T47D (cell line): ENCODE data around the gene SRGAP3.

ENCODE experiments used
- DNase-seq, 2 experiments: peaks; one replicate each; pipeline versions ENCODE4 v3.0.0 to v3.0.0-alpha.2; 2011 to 2012; ENCODE audit warnings: low read depth in 1 of 2, low spot score in 1 of 2
- JUND ChIP-seq: IDR thresholded peaks from 2 replicates; pipeline ENCODE4 v1.6.1; 2012; ENCODE audit warnings: low read depth
- in situ Hi-C: cut with HindIII; loops from 2 replicates; pipeline ENCODE4 v1.10.0; 2016; ENCODE audit warnings: low sequenced_read_pairs, low pct_unique_long_range_greater_than_20kb

SRGAP3 gene

GRCh38 chr3:8966820-8967348, 282.6 kb downstream of the SRGAP3 start:
- no peak for TF ChIP-seq JUND
- in situ Hi-C loops = no loop called here
- DNase-seq = no peak

- DNase-seq = no peak
- TF ChIP-seq JUND = no peak
- in situ Hi-C loops = no loop called here
These were observed 283.2 kb downstream of the SRGAP3 start for GRCh38 chr3:8966150-8966819.

- TF ChIP-seq JUND = no peak
- in situ Hi-C loops = no loop called here
- no peak for DNase-seq
These were observed 284.7 kb downstream of the SRGAP3 start for GRCh38 chr3:8964436-8965370.

GRCh38 chr3:8963137-8963853, 286.2 kb downstream of the SRGAP3 start, which contains the start of gene RAD18:
TSS of gene RAD18 (minus strand) at chr3:8963472. CDS start at chr3:8963385, 87 bp downstream.
- TF ChIP-seq JUND = no peak
- in situ Hi-C loops = no loop called here
- peak; percentile 59 to 93 for DNase-seq

GRCh38 chr3:8962226-8962861, 287.1 kb downstream of the SRGAP3 start:
- TF ChIP-seq JUND = no peak
- no peak for DNase-seq
- in situ Hi-C loops = no loop called here

GRCh38 chr3:8959668-8960067, 289.8 kb downstream of the SRGAP3 start:
- no peak for DNase-seq
- TF ChIP-seq JUND = no peak
- in situ Hi-C loops = no loop called here

GRCh38 chr3:8954938-8955763, 294.3 kb downstream of the SRGAP3 start:
- no peak for DNase-seq
- in situ Hi-C loops = no loop called here
- TF ChIP-seq JUND = no peak

- DNase-seq = no peak
- in situ Hi-C loops = no loop called here
- no peak for TF ChIP-seq JUND
These were observed 296.1 kb downstream of the SRGAP3 start for GRCh38 chr3:8953313-8953712.

- in situ Hi-C loops = no loop called here
- no peak for DNase-seq
- no peak for TF ChIP-seq JUND
These were observed 297.3 kb downstream of the SRGAP3 start for GRCh38 chr3:8952130-8952529.

- in situ Hi-C loops = no loop called here
- no peak for TF ChIP-seq JUND
- no peak for DNase-seq
These were observed 303.4 kb downstream of the SRGAP3 start for GRCh38 chr3:8945890-8946600.
